HCT116 (cell line): ENCODE data around the gene SLC6A17.

Source experiments
- EZH2 ChIP-seq: fragments of 200-600 bp; sonication (generic); IDR thresholded peaks from 2 replicates; pipeline ENCODE4 v1.6.1; 2017; ENCODE audit warnings: antibody characterized with exemption, mixed run types
- YY1 ChIP-seq: IDR thresholded peaks from 2 replicates; pipeline ENCODE4 v1.6.1; 2011; ENCODE audit warnings: low read length, low read depth, moderate library complexity, mild to moderate bottlenecking; ENCODE audit not compliant: insufficient replicate concordance; ENCODE audit errors: extremely low read depth
- TF ChIP-seq, protein P1 (sequence below), 3 experiments: fragments of 200-600 bp in 1 of 3; sonication (generic) in 1 of 3; IDR thresholded peaks in 2 of 3; conservative IDR thresholded peaks in 1 of 3; 2 replicates each; pipeline ENCODE4 v1.5.1; 2012 to 2017; ENCODE audit warnings: low read depth in 2 of 3, low read length in 2 of 3, antibody characterized with exemption in 1 of 3, borderline replicate concordance in 1 of 3, control low read depth in 1 of 3, mild to moderate bottlenecking in 1 of 3, mixed read lengths in 1 of 3, mixed run types in 1 of 3, moderate library complexity in 1 of 3; ENCODE audit not compliant: insufficient read depth in 1 of 3
- TF ChIP-seq, protein P2 (sequence below): IDR thresholded peaks from 2 replicates; pipeline ENCODE4 v1.6.1; 2011; ENCODE audit warnings: mild to moderate bottlenecking, low read length, moderate library complexity; ENCODE audit not compliant: insufficient replicate concordance; ENCODE audit errors: extremely low read depth

DNA sequence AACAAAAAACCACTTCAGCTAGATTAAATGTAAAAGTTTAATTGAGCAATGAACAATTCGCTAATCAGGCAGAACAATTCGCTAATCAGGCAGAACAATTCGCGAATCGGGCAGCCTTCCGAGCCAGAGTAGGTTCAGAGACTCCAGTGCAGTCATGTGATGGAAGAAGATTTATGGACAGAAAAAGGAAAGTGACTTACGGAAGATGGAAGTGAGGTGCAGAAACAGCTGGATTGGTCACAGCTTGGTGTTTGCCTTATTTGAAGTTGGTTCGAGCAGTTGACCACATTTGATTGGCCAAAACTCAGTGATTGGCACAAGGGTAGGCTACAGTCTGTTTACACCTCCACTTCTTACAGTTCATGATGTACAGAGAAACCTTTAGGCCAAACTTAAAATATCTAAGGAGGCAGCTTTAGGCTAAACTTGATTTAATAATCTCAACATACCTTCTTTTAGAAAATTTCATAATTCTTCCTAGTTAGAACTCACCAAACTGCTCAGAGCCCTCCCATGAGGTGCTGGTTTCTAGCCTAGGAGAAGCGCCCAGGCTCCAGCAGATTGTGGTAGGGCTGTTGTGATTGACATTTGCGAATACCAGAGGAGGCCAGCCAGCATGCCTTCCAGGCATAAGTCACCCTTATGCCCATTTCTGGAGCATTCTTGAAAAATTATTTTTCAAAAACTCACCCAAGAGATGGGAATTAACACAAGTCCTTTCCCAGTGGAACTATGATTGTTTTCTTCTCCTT, 37.0 kb downstream of the SLC6A17 start:
- TF ChIP-seq EZH2 (no peak), YY1 (no peak)
- TF ChIP-seq, protein P1, sequence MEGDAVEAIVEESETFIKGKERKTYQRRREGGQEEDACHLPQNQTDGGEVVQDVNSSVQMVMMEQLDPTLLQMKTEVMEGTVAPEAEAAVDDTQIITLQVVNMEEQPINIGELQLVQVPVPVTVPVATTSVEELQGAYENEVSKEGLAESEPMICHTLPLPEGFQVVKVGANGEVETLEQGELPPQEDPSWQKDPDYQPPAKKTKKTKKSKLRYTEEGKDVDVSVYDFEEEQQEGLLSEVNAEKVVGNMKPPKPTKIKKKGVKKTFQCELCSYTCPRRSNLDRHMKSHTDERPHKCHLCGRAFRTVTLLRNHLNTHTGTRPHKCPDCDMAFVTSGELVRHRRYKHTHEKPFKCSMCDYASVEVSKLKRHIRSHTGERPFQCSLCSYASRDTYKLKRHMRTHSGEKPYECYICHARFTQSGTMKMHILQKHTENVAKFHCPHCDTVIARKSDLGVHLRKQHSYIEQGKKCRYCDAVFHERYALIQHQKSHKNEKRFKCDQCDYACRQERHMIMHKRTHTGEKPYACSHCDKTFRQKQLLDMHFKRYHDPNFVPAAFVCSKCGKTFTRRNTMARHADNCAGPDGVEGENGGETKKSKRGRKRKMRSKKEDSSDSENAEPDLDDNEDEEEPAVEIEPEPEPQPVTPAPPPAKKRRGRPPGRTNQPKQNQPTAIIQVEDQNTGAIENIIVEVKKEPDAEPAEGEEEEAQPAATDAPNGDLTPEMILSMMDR (IDR thresholded peaks at IDR 0.05 in 2 of 3, conservative IDR thresholded peaks at IDR 0.05 in 1 of 3; ENCODE audit: borderline replicate concordance in 1 of 3, insufficient read depth in 1 of 3, low read depth in 2 of 3, low read length in 2 of 3): no peak
- TF ChIP-seq, protein P2, sequence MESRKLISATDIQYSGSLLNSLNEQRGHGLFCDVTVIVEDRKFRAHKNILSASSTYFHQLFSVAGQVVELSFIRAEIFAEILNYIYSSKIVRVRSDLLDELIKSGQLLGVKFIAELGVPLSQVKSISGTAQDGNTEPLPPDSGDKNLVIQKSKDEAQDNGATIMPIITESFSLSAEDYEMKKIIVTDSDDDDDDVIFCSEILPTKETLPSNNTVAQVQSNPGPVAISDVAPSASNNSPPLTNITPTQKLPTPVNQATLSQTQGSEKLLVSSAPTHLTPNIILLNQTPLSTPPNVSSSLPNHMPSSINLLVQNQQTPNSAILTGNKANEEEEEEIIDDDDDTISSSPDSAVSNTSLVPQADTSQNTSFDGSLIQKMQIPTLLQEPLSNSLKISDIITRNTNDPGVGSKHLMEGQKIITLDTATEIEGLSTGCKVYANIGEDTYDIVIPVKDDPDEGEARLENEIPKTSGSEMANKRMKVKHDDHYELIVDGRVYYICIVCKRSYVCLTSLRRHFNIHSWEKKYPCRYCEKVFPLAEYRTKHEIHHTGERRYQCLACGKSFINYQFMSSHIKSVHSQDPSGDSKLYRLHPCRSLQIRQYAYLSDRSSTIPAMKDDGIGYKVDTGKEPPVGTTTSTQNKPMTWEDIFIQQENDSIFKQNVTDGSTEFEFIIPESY: no peak
